Activated naive CD8-positive, alpha-beta T cell treated with anti-CD3 and anti-CD28 coated beads, Interleukin-2, amount 50 U/mL, for 24 hours (primary cell): ENCODE results near the gene CADPS2.
"Not testable (repeated sequence)": the region's sequence is repeated elsewhere in the genome, so short reads cannot be mapped to it uniquely, and the experiment has no call there.

Source experiments
- ATAC-seq: fragments of 150-1000 bp; cut with Tn5 transposase; one replicate; pipeline ENCODE4 v1.10.0; 2021
- DNase-seq: peaks from one replicate; pipeline ENCODE4 v3.0.0; 2021
- H3K27ac Mint-ChIP-seq: one replicate; pipeline ENCODE4 v1.8.0; 2021; ENCODE audit warnings: mild to moderate bottlenecking, mixed read lengths
- H3K27me3 Mint-ChIP-seq: one replicate; pipeline ENCODE4 v1.8.0; 2021; ENCODE audit warnings: mixed read lengths
- H3K36me3 Mint-ChIP-seq: one replicate; pipeline ENCODE4 v1.8.0; 2021; ENCODE audit warnings: low read depth, mixed read lengths
- H3K4me1 Mint-ChIP-seq: one replicate; pipeline ENCODE4 v1.8.0; 2021; ENCODE audit warnings: mixed read lengths
- H3K4me3 Mint-ChIP-seq: one replicate; pipeline ENCODE4 v1.8.0; 2021; ENCODE audit warnings: mild to moderate bottlenecking, moderate library complexity, mixed read lengths
- H3K9me3 Mint-ChIP-seq: one replicate; pipeline ENCODE4 v1.8.0; 2021; ENCODE audit warnings: mixed read lengths

Gene CADPS2

DNA sequence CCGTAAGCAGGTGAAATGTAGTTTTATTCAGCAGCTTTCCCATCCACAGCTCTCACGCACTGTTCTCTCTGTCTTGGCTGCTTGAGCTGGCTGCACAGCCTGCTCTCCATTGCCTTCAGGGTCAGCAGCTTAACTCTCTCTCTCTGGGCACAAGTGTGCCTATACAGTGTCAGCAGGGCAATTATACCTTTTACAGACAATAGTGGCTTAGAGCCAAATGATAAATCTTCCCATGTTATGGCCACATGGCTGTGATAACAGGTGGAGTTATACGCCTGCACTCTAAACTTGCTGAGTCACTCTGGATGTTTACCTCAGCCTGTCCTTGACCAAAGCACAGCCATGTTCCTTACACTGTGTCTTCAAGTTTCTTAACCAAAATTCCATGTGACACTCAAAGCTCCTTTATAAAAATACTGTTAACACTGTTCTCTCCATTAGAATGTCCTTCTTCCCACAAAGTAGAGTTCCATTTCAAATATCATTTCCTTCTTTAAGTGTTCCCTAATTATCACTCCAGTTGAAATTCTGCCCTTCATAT, 193.4 kb downstream of the CADPS2 start:
- no peak overlapping the region for H3K27ac Mint-ChIP-seq
- H3K9me3 Mint-ChIP-seq = no peaks in the 10 kb centered on the region
- H3K4me3 Mint-ChIP-seq = no peak overlapping the region
- no peaks in the 10 kb centered on the region for H3K27me3 Mint-ChIP-seq
- H3K4me1 Mint-ChIP-seq = no peaks in the 10 kb centered on the region
- DNase-seq (no peak), ATAC-seq (no peak)
- no peaks in the 10 kb centered on the region for H3K36me3 Mint-ChIP-seq

- Mint-ChIP-seq H3K4me1 (no peaks in the 10 kb centered on the region), H3K36me3 (no peaks in the 10 kb centered on the region)
- ATAC-seq = no peak
Measured at GRCh38 chr7:122691569-122692235, 194.6 kb downstream of the CADPS2 start.

DNA sequence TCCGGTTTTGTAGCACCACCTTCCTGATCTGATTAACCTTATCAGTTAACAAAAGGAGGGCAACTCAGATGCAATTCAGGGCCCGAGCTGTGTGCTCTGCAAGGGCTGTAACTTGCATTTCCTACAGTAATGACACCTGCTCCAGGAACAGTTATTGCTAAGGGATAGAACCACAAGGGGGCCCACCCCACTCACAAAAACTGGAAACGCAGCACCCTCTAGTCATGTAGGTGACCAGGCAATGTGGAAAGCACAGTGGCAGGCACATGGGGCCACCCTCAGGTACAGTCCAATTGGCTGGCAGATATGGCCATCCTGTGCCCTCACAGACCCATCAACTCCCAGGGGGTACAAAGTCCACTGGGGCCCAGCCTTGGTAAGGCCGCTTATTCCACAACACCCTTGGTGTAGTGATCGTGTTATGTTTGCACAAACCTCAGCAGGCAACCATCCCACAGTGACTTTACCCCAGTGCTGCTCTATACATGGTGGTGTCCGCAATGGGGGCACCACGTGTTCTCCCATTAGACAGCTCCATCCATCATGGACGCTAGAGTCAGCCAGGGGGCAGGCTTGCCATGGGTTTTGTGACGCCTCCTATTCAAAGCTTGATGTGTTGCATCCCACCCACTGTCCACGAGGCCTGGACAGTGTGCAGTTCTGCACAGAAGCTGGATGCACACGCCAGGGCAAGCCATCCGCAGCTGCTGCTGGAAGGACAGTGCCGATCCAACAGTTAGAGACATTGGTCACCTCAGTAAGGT, 196.7 kb downstream of the CADPS2 start:
- H3K9me3 Mint-ChIP-seq = no peaks in the 10 kb centered on the region
- H3K36me3 Mint-ChIP-seq = no peaks in the 10 kb centered on the region
- DNase-seq (no peak), ATAC-seq (no peak)
- H3K27ac Mint-ChIP-seq = no peak overlapping the region
- no peaks in the 10 kb centered on the region for H3K27me3 Mint-ChIP-seq
- H3K4me3 Mint-ChIP-seq = no peak overlapping the region
- H3K4me1 Mint-ChIP-seq = no peaks in the 10 kb centered on the region

More at GRCh38 chr7:122691569-122692235, 194.6 kb downstream of the CADPS2 start:
- Mint-ChIP-seq H3K27ac (no peak overlapping the region), H3K9me3 (no peaks in the 10 kb centered on the region), H3K27me3 (no peaks in the 10 kb centered on the region), H3K4me3 (no peak overlapping the region)
- no peak for DNase-seq

DNA sequence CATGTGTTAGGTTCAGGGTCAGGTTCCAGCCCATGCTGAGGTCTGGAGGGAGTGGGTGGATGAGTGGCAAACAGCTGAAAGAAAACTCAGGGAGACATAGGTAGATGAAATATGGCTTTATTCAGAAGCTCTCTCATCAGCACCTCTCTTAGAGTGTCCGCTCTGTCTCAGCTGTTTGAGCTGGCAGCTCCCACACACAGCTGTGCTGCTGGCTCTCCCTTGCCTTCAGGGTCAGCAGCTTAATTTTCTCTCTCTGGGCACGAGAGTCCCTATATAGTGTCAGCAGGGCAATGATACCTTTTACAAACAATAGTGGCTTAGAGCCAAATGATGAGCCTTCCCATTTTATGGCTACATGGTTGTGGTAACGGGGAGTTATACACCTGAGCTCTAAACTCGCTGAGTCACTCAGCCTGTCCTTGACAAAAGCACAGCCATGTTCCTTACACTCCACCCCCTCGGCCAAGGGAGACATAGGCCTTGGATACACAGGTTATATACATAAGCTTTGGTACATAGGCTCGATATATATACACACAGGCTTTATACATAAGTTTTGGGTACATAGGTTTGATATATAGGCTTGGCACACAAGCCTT, 197.8 kb downstream of the CADPS2 start:
- DNase-seq (no peak), ATAC-seq (no peak)
- H3K4me3 Mint-ChIP-seq = no peak overlapping the region
- no peaks in the 10 kb centered on the region for H3K4me1 Mint-ChIP-seq
- no peaks in the 10 kb centered on the region for H3K36me3 Mint-ChIP-seq
- no peaks in the 10 kb centered on the region for H3K9me3 Mint-ChIP-seq
- H3K27me3 Mint-ChIP-seq = no peaks in the 10 kb centered on the region
- H3K27ac Mint-ChIP-seq = no peak overlapping the region

GRCh38 chr7:122686360-122686878, 199.8 kb downstream of the CADPS2 start:
- Mint-ChIP-seq H3K4me1 (no peaks in the 10 kb centered on the region), H3K4me3 (no peak overlapping the region), H3K27ac (no peak overlapping the region), H3K9me3 (peaks cover 4% of the 10 kb centered on the region), H3K27me3 (no peaks in the 10 kb centered on the region), H3K36me3 (no peaks in the 10 kb centered on the region)
- DNase-seq (no peak), ATAC-seq (no peak)

DNA sequence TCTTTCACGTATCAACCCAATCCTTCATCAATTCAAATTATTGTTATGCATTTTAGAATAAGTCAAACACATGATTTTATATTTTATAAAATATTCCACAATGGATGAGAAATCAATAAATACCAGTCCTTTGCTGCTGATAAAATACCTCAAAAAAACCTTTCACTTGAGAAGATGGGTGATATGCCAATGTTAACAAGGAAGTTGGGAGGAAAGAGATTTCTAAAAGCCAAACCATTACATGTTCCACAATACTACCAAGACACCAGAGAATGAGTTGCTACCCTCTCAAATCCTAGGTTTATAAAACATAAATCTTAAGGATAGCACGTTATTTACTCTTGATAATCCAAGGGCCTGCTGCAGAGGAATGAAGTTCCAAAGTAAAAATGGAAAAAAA, 201.8 kb downstream of the CADPS2 start:
- Mint-ChIP-seq H3K4me3 (no peak overlapping the region), H3K36me3 (no peaks in the 10 kb centered on the region), H3K27ac (no peak overlapping the region)

GRCh38 chr7:122682815-122683550, 203.3 kb downstream of the CADPS2 start:
- Mint-ChIP-seq H3K27ac (no peak overlapping the region), H3K4me3 (no peak overlapping the region), H3K36me3 (no peaks in the 10 kb centered on the region), H3K27me3 (no peaks in the 10 kb centered on the region), H3K9me3 (peaks cover 4% of the 10 kb centered on the region), H3K4me1 (no peaks in the 10 kb centered on the region)
- ATAC-seq = no peak
- no peak for DNase-seq

More for the DNA sequence above, 201.8 kb downstream of the CADPS2 start:
- no peak for DNase-seq
- H3K27me3 Mint-ChIP-seq = no peaks in the 10 kb centered on the region
- ATAC-seq = no peak
- no peaks in the 10 kb centered on the region for H3K4me1 Mint-ChIP-seq
- peaks cover 4% of the 10 kb centered on the region for H3K9me3 Mint-ChIP-seq

DNA sequence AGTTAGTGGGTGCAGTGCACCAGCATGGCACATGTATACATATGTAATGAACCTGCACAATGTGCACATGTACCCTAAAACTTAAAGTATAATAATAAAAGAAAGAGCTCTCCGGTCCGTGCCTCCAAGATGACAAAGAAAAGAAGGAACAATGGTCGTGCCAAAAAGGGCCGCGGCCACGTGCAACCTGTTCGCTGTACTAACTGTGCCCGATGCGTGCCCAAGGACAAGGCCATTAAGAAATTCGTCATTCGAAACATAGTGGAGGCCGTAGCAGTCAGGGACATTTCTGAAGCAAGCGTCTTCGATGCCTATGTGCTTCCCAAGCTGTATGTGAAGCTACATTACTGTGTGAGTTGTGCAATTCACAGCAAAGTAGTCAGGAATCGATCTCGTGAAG, 205.1 kb downstream of the CADPS2 start:
- ATAC-seq, H3K27ac Mint-ChIP-seq: not testable (repeated sequence)

GRCh38 chr7:122679813-122680212, 206.4 kb downstream of the CADPS2 start:
- no peak for ATAC-seq

More for the DNA sequence above, 205.1 kb downstream of the CADPS2 start:
- H3K4me1 Mint-ChIP-seq, H3K36me3 Mint-ChIP-seq, H3K9me3 Mint-ChIP-seq, DNase-seq, H3K27me3 Mint-ChIP-seq, H3K4me3 Mint-ChIP-seq: not testable (repeated sequence)

GRCh38 chr7:122679269-122679709, 207.0 kb downstream of the CADPS2 start:
- DNase-seq, H3K4me1 Mint-ChIP-seq, H3K27me3 Mint-ChIP-seq, H3K4me3 Mint-ChIP-seq, H3K27ac Mint-ChIP-seq, H3K9me3 Mint-ChIP-seq, H3K36me3 Mint-ChIP-seq, ATAC-seq: not testable (repeated sequence)

More at GRCh38 chr7:122679813-122680212, 206.4 kb downstream of the CADPS2 start:
- Mint-ChIP-seq H3K27me3 (no peaks in the 10 kb centered on the region), H3K4me3 (no peak overlapping the region), H3K4me1 (no peaks in the 10 kb centered on the region), H3K36me3 (no peaks in the 10 kb centered on the region), H3K9me3 (peaks cover 4% of the 10 kb centered on the region), H3K27ac (no peak overlapping the region)
- no peak for DNase-seq

GRCh38 chr7:122677149-122677548, 209.1 kb downstream of the CADPS2 start:
- H3K4me1 Mint-ChIP-seq = no peaks in the 10 kb centered on the region
- H3K36me3 Mint-ChIP-seq = no peaks in the 10 kb centered on the region
- H3K9me3 Mint-ChIP-seq = peaks cover 8% of the 10 kb centered on the region
- H3K4me3 Mint-ChIP-seq = no peak overlapping the region
- no peak overlapping the region for H3K27ac Mint-ChIP-seq
- no peak for DNase-seq
- ATAC-seq = no peak
- no peaks in the 10 kb centered on the region for H3K27me3 Mint-ChIP-seq

- Mint-ChIP-seq H3K4me1 (no peaks in the 10 kb centered on the region), H3K9me3 (peaks cover 4% of the 10 kb centered on the region), H3K27me3 (no peaks in the 10 kb centered on the region), H3K27ac (no peak overlapping the region), H3K36me3 (no peaks in the 10 kb centered on the region), H3K4me3 (no peak overlapping the region)
- no peak for DNase-seq
- no peak for ATAC-seq
Measured at GRCh38 chr7:122676466-122676865, 209.8 kb downstream of the CADPS2 start.

- H3K4me1 Mint-ChIP-seq = no peaks in the 10 kb centered on the region
- H3K27me3 Mint-ChIP-seq = no peaks in the 10 kb centered on the region
- H3K9me3 Mint-ChIP-seq = peaks cover 8% of the 10 kb centered on the region
- DNase-seq (no peak), ATAC-seq (no peak)
- H3K4me3 Mint-ChIP-seq = no peak overlapping the region
- no peak overlapping the region for H3K27ac Mint-ChIP-seq
- H3K36me3 Mint-ChIP-seq = no peaks in the 10 kb centered on the region
Measured at GRCh38 chr7:122675621-122676020, 210.6 kb downstream of the CADPS2 start.

DNA sequence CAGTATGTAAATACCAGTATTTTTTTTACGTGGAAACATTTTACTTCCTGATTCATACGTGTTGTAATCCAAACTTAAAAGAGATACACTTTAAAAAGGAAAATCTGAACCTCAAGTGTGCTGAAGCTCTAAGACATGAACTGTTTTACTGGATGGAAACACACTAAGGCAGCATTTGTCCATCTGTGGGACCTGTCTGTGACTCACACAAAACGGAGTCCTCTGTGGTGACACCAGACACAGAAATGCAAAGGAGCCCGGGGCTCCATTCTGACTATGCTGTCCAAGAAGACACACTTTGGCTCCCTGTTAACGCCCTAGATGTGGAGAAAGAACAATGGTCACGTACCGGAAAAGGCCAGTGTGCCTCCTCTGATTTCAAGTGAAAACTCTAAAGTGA, 211.2 kb downstream of the CADPS2 start:
- H3K27ac Mint-ChIP-seq = no peak overlapping the region
- H3K4me1 Mint-ChIP-seq = no peaks in the 10 kb centered on the region
- no peaks in the 10 kb centered on the region for H3K36me3 Mint-ChIP-seq
- H3K9me3 Mint-ChIP-seq = peaks cover 8% of the 10 kb centered on the region
- no peak overlapping the region for H3K4me3 Mint-ChIP-seq
- ATAC-seq (no peak), DNase-seq (no peak)
- H3K27me3 Mint-ChIP-seq = no peaks in the 10 kb centered on the region
